NCI-H69 (cell line): Measurements from ENCODE around the gene GPR12.
A peak's percentile ranks its signal among the peaks of the same experiment; 100 is the strongest.

Experiments
- DNase-seq: peaks from one replicate; lab custom pipeline; 2025; lab: John Stamatoyannopoulos, UW

GPR12 gene, protein sequence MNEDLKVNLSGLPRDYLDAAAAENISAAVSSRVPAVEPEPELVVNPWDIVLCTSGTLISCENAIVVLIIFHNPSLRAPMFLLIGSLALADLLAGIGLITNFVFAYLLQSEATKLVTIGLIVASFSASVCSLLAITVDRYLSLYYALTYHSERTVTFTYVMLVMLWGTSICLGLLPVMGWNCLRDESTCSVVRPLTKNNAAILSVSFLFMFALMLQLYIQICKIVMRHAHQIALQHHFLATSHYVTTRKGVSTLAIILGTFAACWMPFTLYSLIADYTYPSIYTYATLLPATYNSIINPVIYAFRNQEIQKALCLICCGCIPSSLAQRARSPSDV

DNA sequence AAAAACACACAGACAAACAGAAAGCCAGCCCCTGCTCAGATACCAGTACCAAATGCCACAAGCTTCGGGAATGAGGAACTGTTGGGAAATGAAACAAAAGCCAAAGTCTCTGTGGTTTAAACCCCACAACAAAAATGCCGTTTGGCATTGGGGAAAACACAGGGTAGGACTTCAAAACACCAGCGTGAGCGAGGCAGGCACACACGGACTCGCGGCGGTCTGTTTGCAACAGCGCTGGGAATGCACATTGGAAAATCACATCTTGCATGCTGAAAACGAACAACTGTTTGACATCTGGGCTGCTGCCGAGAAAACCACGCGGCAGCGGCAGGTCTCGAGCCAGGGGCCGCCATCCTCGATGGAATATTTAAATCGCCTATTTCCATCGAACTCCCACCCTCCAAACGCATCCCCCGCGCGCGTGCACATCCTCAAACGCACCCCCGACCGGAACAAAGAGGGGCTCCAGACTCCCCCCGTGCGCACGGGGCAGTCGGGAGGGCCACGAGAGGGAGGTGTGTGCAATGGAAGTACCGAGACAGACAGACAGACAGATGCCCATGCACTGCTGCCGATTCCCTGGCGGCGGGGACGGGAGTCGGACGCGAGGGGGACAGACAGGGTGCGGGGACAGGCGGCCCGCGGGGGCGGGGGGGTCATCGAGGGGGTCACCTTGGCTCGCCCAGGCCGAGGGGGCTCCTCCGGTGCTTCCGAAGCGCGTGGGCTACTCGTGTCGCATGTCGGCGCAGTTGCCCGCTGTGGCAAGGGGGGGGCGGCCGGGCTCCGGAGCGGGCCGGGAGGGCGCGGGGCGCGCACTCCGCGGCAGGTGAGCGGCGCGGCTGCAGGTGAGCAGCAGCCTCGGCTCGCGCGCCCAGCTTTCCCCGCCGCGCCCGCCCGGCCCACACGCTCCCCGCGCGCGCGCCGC is at the start of gene GPR12:
Gene GPR12 (minus strand): TSS at position 880 of the 925 bp plus-strand sequence. CDS start 959 bp downstream, outside the sequence.
- peak; percentile 10 for DNase-seq

DNA sequence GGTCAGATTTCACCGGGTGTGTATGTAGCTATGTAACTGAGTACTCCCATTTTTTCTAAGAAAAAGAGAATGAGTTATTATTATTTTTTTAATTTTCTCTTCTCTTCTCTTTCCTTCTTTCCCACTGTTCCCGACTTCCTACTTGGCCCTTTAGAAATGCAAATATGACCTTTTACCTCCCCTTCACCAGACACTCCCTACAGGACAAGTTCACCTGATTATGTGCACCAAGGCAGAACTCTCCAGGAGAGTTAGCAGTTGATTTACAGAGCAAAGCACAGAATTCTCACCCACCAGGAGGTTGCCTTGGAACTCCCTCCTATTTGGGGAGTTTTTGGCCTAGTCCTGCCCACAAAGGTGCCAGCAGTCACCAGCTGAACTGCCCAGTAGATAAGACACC is 49.5 kb upstream of the GPR12 start:
- DNase-seq = no peak

DNA sequence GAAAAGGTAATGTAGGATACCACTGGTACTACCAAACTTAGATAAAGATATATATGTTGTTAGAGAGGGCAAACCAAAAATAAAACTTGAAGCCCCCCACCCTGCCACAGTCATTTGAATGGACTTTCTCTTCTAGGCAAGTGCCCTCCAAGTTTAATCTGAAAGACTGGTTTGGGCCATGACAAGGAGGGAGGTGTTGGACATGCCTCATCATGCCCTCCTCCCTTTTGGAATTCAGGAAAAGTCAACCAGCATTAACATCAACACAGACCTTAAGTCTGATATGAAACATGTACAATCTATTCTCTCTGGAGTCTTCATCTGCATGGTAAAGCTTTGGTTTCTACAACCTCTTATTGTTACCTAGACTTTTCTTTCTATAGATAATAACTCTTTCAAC is 46.3 kb upstream of the GPR12 start:
- DNase-seq = no peak

DNA sequence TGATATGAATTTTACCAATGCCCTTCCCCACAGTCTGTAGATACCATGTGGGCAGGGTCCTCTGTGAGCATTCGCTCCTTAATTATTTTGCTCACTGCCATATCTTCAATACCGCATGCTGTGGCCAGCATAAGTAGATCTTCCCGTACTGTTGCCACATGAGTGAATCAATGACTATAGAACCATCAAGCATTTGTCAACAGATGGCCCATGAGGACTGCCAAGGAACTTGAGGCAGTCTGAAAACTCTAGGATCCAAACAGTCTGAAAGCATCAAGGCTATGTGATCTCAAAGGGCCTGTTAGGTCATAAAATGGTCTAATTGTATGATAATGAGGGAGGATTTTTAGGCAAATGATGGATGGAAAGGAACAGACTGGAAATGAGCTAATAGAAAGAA is 27.4 kb upstream of the GPR12 start:
- no peak for DNase-seq

DNA sequence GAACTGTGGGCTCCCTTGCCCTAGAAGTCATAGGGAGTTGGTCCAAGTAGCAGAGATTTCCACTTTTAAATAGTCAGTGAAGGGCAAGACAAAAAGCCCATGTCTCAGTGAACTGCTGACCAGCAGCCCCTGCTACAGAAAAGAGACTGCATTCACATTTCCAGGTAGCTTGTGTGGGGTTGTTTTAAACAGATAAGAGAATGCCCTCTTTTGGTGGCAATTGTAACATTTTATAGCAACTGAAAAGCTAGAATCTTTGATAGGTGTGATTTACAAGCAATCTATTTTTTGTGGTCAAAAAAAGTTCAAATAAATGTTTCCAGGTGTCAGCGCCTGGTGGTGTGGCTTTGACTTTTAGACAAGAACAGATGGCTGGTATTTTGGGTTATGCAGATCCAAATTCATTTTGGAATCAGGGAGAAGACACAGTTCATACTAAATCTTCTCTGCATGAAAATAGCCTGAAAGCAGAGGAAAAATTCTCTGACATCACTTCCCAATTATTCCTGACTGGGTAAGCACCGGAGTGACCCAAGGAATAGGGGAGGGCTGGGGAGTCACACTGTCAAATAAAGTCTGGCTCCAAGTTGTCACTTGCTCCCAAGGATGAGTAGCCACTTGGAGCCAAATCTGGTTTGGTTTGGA is 26.2 kb upstream of the GPR12 start:
- DNase-seq = no peak

DNA sequence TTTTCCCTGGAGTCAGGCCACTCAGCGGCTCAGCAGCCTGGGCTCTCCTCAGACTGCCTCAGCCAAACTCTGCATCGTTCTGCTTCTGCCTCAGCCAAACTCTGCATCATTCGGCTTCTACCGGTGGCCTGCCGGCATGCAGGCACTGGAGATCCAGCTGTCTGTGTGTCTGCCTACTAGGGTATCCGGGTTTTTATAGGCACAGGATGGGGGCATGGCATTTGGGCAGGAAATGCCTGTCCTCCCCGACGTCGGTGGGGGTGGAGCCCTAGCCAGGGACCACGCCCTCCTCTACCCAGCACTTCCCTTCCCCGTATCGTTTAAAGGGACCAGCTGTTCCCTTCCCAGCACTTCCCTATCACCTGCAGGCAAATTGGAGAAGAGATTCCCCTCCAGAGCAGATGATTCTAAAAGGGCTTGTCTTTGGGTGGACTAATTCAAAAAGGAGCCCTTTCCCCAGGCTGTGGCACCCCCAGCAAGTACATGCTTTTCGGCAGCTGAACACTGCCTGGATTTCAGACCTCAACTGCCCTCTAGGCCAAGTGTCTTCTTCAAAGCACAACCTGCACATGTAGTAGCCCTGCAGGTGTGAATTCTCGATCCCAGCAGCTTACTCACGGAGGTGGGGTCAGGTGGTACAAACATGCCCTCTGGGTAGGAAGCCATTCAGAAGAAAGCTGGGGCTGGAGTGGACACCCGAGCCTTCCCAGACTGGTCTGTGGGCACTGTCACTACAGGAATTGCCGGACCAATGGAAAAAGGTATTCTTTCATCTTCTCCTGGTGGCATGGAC is 25.4 kb upstream of the GPR12 start:
- peak; percentile 59 for DNase-seq

DNA sequence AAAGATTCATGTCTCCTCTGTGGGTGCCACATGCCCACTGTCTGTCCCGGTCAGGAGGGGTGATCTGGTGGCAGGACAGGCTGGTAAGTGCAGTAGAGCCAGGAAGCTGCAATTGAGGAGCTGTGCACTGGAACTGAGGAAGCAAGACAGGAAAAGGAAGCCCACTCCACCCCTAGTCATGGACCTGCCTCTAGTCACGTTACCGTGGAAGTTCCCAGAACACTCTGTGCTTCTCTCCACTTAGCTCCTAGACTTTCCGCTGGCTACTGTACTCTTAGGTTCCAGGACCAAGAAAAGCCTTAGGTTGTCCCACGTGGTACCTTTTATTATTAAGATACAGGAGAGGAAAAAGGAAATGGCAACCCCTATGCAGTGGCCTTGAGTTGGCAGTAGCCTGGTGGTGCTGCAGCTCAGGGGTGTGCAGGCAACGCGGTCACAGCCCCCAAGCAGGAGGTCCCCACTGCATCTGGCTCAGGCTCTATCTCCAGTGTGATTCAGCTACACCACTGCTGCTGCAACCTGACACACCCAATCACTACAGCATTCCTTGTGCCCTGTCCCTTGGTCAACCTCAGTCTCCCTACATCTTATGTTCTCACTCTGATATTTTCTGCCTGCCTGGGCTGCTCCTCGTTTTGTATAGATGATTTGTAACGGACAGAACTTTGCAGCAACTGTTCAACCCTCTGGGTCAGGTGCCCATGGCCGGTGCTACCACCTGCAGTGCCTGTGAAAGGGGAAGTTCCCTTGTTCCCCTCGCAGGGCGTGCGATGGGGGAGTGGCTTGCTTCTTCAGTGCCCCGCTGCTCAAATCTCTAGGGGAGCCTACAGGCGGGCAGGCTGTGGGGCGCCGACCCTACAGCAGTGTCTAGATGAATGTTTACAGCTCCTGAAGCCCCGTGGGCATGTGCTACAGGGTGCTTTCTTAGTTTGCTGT is 24.4 kb upstream of the GPR12 start:
- DNase-seq = peak; percentile 3

DNA sequence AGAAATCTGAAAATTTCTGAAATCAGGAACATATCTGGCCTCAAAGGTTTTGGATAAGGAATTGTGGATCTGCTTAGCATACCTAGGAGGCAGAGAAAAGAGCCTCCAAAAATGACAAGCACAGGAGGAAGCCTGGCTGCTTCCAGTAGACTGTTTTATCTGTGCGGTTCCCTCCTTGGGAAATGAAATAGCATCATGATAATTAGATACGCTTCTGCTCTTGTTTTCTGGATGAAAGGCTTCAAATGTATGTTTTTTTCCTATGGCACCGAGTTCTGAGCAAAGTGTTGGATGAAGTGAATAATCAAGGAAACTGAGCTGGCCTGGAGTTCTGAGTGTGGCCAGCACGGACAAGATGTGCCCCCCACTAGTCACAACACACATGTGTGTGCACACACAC is 19.8 kb upstream of the GPR12 start:
- DNase-seq = no peak

DNA sequence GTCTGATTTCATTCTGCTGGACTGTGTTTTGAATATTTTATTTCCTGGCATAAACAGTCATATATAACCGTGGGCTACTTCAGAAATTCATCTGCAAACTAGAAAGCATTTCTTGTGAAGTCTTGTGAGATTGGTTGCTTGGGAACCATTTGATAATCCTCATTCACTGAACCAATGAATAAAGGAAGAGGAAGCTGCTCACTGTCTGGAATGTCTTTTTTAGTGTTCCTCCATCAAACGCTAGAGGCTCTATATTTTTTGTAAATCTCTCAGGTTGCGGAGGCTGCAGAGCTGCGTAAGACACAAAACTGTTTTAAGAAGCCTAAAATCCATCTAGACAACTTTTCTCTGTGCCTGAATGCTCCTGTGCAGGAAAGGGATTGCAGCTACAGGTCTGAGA is 18.7 kb upstream of the GPR12 start:
- DNase-seq = no peak

DNA sequence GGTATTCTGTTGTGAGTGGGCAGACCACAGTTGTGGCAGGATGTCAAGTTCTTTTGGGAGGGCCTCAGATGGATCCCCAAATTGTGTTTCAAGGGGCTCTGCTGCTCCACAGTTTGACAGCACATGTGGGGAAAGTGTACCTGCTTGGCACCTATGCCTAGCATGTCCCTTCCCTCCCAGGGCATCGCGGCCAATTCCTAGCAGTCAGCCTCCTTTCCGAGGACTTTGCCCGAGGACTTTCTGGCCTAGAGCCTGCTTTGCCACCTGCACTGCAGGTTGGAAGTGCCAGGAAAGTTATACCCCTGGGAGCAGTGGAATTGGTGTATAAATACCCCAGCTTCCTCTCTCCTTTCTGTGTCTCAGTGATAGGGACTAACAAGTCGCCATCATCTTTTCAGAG is 11.9 kb upstream of the GPR12 start:
- DNase-seq = no peak

DNA sequence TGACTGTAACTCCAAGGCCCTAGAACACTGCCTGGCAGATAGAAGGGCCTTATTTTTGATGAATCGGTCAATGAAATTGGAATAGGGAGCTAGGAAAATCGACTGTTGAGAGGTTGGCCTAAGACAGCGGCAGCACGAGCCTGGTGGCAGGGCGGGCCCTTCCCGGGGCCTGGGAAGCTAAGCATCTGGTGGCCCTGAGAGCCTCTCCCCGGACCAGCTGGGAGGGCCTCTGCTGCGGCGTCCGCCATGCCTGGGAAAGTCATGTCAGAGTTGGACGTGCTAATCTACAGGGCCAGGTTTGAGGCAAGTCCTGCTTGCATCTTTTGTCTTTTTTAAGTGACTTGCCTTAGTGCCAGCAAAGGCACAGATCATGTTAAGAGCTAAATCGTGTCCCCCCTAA is 11.2 kb upstream of the GPR12 start:
- DNase-seq = no peak

DNA sequence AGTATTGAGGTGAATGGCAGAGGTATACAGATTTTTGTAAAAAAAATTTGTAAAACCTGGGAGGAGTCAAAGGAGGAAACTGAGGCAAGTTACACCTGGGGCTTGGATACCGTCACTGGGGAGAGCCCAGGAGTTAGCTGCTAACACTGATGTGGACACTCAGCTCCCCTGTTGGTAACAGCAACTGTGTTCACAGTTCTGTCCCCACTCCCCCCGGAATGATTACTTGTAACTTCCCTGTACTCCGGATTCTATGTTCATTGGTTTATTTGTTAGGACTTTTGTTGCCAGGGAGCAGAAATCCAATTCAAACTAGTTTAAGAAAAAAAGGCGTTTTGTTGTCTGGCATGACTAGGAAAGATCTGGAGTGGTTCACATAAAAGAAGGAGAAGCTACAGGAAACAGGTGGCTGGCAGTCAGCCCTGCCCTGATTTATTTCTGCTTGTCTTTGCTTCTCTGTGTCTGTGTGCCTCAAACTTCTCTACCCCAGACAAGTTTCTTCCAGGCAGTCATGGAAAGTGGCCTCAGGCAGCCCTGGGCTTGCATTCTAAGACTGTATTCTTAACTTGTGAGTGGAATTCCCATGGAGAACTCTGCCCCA is 2.3 kb upstream of the GPR12 start:
- DNase-seq = no peak

DNA sequence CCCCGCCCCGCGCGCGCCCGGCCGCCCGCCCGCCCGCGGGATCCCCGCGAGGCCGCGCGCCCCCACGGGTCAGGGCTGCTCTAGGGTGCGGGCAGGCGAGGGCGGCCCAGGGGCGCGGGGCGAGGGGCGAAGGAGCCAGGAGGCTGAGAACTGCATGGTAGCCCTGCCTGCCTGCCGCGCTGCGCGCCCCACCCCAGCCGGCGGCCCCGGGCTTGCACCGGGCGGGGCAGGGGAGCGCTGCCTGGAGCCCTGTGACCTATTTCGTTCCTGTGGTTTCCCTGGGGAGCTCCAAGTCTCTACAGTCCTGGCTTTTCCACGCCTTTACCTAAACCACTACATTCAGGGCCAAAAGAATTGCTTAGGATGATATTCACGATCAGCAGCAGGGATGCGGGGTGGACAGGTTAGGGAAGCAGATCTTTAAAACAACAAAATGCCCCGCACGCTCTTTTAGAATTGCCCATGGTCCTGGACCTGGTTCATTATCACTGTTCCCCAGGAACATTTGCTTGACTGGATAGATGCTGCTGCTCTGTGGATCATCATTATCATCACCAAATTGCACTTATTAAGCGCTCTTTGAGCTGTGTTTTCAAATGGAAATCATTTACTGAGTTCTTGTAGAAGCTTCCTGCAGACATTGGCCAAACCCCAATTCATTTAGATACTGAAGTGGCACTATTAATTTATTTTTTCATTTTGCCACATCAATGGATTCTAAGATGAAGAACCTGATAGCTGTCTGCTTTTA is 421 bp upstream of the GPR12 start:
- no peak for DNase-seq

DNA sequence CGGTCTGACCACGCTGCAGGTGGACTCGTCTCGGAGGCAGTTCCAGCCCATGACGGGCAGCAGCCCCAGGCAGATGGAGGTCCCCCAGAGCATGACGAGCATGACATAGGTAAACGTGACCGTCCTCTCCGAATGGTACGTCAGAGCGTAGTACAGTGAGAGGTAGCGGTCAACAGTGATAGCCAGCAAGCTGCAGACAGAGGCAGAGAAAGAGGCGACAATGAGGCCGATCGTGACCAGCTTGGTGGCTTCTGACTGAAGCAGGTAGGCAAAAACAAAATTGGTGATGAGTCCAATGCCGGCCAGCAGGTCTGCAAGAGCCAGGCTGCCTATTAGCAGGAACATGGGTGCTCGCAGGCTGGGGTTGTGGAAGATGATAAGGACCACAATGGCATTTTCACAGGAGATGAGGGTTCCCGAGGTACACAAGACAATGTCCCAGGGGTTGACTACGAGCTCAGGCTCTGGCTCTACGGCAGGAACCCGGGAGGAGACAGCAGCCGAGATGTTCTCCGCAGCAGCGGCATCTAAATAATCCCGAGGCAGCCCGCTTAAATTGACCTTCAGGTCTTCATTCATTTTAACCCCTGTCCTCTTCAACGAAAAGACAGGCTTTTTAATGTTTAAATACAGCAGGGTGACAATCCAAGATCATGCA is 1.2 kb downstream of the GPR12 start:
- DNase-seq = no peak

DNA sequence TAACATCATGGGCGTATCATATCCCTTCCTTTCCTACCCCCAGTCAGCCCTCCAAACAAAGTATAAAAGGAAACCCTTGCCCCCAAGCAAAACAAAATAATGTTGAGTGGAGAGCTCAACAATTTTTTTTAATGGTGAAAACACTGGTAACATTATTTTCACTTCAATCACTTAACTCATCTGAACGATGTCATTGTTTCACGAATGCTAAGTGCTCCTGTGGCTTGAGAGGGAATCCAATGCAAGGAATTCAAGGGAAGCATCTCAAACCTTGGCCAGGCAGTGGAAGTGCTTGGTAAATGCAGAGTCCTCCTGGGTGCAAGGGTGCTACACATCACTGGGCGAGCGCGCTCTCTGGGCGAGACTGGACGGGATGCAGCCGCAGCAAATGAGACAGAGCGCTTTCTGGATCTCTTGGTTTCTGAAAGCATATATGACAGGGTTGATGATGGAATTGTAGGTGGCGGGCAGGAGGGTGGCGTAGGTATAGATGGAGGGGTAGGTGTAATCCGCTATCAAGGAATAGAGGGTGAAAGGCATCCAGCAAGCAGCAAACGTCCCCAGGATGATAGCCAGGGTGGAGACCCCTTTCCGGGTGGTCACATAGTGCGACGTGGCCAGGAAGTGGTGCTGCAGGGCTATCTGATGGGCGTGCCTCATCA is 2.0 kb downstream of the GPR12 start:
- no peak for DNase-seq

DNA sequence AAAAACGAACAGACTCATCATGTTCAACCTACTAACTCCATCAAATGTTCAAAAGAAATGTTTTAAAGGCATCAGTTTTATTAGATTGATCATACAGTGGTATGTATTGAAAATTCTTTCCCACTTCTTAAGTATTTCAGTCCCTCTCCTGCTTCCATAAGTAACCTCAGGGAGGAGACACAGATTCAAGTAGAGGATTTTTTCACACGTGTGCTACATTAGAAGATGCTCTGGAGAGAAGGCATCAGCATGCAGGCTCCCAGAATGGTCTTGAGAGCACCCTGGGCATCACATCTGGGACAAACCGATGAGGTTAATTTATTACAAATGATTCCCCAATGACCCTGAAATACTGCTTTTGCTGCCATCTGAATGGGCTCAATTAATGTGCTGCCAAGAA is 3.6 kb downstream of the GPR12 start:
- DNase-seq = no peak

DNA sequence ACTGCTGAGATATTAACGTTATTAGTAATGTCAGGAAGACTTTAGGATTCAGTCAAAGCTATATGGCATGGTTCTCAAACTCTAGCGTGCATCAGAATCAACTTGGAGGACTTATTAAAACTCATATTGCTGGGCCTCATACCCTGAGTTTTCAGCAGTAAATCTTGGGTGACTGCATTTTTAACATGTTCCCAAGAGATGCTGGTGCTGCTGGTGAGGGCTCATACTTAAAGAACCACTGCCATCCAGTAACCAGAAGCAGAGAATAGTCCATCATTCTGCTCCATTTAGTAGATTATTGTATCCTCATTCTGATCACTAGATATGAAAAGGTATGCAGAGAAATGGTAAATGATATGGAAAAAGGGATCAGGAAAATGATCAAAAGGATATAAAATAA is 7.9 kb downstream of the GPR12 start:
- no peak for DNase-seq

DNA sequence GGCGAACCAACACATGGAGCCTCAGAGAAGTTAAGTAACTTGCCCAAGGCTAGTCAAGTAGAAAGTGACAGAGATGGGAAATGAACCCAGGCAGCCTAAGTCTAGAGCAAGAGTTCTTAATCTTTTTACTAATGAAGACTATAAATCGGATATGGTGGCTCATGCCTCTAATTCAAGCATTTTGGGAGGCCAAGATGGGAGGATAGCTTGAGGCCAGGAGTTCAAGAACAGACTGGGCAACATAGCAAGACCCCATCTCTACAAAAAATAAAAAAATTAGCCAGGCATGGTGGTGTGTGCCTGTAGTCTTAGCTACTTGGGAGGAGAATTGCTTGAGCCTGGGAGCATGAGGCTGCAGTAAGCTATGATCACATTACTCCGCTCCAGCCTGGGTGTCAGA is 10.7 kb downstream of the GPR12 start:
- DNase-seq = no peak

DNA sequence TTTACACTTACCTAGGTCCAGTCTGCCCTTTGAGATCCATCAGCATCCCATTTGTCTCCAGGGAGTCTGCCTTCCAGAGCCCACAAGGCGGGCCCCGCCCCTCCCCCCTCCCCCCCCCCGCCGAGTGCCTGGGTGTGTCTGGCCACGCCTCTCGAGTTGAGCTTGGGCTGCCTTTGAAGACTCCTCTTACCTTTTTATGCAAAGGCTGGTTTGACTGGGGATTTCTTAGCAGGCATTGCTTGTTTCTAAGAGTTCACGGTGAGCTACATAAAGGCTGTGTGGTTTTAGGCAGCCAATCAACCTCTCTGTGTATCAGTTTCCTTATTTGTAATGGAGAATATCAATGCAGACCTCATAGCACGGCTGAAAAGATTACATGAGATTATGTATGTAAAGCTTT is 11.3 kb downstream of the GPR12 start:
- peak; percentile 2 for DNase-seq
